ENCODE results near the gene BDNF.
"Not testable (repeated sequence)": the region's sequence is repeated elsewhere in the genome, so short reads cannot be mapped to it uniquely, and the experiment has no call there.

Gene BDNF

GRCh38 chr11:27635567-27636037 lies 64.7 kb downstream of the BDNF start:
- no peak overlapping the region for H3K27ac ChIP-seq
- TF ChIP-seq CTCF (conservative IDR thresholded peaks at IDR 0.05) (no peak), ZFX (IDR thresholded peaks at IDR 0.05) (no peak)

GRCh38 chr11:27634776-27635175 lies 65.5 kb downstream of the BDNF start:
- not testable (repeated sequence) for H3K27ac ChIP-seq

GRCh38 chr11:27634282-27634681 lies 66.0 kb downstream of the BDNF start:
- H3K27ac ChIP-seq, result not testable (repeated sequence)

GRCh38 chr11:27629023-27629422 lies 71.2 kb downstream of the BDNF start:
- H3K27ac ChIP-seq, result not testable (repeated sequence)

DNA sequence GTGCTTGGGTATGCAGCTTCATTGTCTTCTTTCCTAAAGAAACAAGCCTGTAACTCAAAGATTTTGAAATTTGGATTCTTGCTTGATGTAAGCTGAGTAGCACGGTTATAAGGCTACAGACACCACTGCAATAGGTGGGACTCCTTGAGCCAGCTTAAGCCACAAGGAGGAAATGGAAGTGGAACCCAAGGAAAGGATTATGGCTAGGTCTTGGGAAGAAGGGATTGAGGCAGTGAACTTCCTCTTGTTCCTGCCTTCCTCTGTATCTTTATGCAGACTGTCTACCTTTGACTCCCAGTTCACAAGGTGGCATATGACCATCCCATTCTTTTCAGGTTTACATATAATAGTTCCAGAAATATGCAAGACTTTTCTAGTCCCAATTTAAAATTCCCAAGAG lies 72.3 kb downstream of the BDNF start:
- TF ChIP-seq CTCF (conservative IDR thresholded peaks at IDR 0.05) (no peak), ZFX (IDR thresholded peaks at IDR 0.05) (no peak)
- no peak overlapping the region for H3K27ac ChIP-seq

DNA sequence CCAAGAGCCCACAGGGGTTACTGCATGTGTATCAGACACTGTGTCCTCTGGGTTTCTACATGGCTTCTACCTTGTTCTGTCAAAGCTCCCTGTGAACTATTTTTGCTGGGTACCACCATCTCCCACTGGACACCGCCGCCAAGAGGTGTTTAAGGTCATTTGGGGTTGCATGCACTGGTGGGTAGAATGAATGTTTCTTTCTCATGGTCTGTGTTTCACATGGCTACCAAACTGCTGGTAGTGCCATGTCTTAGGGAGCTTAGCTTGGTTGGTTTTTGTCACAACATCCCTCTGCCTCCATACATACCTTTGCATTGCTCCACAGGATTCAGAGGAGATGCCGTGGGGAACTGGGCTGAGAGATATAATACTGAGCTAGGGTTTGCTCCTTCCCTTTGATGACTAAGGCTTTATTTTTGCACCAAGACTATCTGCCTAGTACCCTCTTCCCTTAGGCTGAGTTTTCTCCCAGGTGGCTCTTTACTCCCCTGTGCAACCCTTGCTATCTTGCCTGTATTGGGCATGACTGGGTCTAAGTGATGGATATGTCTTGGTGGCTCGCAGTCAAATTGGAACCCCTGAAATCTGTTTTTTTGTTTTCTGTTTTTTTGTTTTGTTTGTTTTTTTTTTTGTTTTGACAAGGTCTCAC lies 73.2 kb downstream of the BDNF start:
- no peak for TF ChIP-seq ZFX (IDR thresholded peaks at IDR 0.05)
- TF ChIP-seq CTCF (conservative IDR thresholded peaks at IDR 0.05), result no peak
- H3K27ac ChIP-seq, result no peak overlapping the region

- TF ChIP-seq ZFX (IDR thresholded peaks at IDR 0.05), result no peak
- no peak for TF ChIP-seq CTCF (conservative IDR thresholded peaks at IDR 0.05)
- no peak overlapping the region for H3K27ac ChIP-seq
Measured at GRCh38 chr11:27626269-27626937, 73.9 kb downstream of the BDNF start.

- no peak overlapping the region for H3K27ac ChIP-seq
- TF ChIP-seq ZFX (IDR thresholded peaks at IDR 0.05) (no peak), CTCF (conservative IDR thresholded peaks at IDR 0.05) (no peak)
Measured at GRCh38 chr11:27625347-27625912, 74.8 kb downstream of the BDNF start.

DNA sequence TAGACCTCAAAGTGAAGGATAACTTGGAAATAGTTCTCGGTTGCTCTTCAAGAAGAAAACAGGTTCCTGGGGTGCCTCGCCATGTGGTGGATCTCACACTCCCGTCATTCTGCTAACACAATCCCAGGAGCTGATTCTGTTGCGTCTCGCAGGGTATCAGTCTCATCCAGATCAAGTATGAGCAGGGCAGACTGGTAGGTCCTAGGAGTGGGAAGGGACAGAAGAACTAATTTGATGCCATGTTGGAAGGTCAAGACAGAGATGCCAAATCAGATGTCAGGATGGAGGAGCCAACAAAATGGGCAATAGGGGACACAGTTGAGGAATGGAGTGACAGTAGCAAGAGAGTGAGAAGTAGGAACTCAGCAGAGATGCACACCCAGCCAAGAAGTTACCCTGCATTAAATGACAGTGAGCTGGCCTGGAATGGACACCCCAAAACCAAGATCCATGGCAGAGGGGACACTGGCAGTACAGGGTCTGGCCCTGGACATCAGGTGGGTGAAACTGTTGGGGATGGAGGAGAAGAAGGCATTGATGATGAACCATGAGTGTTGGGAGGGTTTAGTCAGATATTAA lies 76.2 kb downstream of the BDNF start:
- TF ChIP-seq CTCF (conservative IDR thresholded peaks at IDR 0.05), result no peak
- no peak overlapping the region for H3K27ac ChIP-seq

Measured in C4-2B (cell line).